DMS 273 treated with DMSO at 0.1 percent for 48 hours (cell line): ENCODE data around the gene MMAB.

Experiments
- DNase-seq: peaks from one replicate; lab custom pipeline; 2025; lab: John Stamatoyannopoulos, UW

Gene MMAB

GRCh38 chr12:109512608-109513007 lies 60.7 kb downstream of the MMAB start:
- DNase-seq = no peak

- no peak for DNase-seq
These were observed 63.1 kb downstream of the MMAB start for GRCh38 chr12:109510196-109510595.

- DNase-seq = no peak
These were observed 69.2 kb downstream of the MMAB start for GRCh38 chr12:109504068-109504467.
